ENCODE results near the gene HDAC1. TPM values are rescaled to one million over a fixed set of nuclear protein-coding genes. Genes with fewer than 3 reads are reported as not detected.
A peak's percentile ranks its signal among the peaks of the same experiment; 100 is the strongest.

HDAC1 gene
- total and polyA plus RNA-seq, 2 of the 13 experiments (the other 11 are each of a cell fraction or from before 2014, with no cell fraction given), result 93.5 to 189 TPM

DNA sequence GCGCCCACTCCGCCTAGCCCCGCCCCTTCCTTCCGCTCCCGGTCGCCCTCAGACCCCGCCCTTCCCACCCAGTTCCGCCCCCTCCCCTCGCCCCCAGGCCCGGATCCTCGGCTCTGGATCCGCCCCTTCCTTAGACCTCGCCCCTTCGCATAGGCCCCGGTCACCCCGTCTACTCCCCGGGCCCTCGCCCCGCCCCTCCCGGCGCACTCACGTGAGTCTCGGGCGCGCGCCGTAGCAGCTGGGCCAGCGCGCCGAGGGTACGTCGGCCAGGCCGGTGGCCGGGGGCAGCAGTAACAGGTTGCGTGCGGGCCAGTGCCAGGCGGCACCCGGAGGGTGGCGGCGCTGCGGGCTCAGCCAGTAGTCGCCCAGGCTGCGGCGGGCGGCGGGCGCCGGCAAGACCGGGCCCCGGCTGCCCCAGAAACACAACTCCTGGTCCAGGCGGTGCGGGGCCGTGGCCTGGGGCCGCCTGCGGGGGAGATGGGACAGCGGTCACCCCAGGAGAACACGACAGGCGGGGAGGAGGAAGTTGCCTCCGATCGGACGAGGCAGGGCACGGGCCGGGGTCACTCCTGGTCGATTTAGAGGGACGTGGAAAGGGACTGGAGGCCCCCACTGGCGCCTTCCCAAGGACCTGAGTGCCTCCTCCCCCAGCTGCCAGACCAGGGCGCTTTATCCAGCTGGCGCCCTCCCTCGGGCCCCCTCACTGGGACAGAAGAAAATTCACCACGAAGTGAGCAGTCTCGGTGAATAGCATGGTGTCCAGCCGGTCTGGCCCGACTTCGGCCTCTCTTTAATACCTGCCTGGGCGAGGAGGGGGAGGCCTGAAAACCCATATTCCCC, 59.7 kb downstream of the HDAC1 start (continued):
- TF ChIP-seq, protein P1, sequence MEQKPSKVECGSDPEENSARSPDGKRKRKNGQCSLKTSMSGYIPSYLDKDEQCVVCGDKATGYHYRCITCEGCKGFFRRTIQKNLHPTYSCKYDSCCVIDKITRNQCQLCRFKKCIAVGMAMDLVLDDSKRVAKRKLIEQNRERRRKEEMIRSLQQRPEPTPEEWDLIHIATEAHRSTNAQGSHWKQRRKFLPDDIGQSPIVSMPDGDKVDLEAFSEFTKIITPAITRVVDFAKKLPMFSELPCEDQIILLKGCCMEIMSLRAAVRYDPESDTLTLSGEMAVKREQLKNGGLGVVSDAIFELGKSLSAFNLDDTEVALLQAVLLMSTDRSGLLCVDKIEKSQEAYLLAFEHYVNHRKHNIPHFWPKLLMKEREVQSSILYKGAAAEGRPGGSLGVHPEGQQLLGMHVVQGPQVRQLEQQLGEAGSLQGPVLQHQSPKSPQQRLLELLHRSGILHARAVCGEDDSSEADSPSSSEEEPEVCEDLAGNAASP (CRISPR knock-in tag; IDR thresholded peaks at IDR 0.05; ENCODE audit: borderline replicate concordance), result 0 out of 2 replicates have a peak, but pooled peaks have one; percentile 14
- TF ChIP-seq, protein P2, sequence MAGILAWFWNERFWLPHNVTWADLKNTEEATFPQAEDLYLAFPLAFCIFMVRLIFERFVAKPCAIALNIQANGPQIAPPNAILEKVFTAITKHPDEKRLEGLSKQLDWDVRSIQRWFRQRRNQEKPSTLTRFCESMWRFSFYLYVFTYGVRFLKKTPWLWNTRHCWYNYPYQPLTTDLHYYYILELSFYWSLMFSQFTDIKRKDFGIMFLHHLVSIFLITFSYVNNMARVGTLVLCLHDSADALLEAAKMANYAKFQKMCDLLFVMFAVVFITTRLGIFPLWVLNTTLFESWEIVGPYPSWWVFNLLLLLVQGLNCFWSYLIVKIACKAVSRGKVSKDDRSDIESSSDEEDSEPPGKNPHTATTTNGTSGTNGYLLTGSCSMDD (CRISPR knock-in tag; IDR thresholded peaks at IDR 0.05), result no peak
- TF ChIP-seq ZNF605 (CRISPR knock-in tag; IDR thresholded peaks at IDR 0.05) (no peak), ZBTB8A (CRISPR knock-in tag; IDR thresholded peaks at IDR 0.05; ENCODE audit: borderline replicate concordance, low read depth) (no peak), ZSCAN31 (CRISPR knock-in tag; IDR thresholded peaks at IDR 0.05; ENCODE audit: low read depth) (no peak), ZNF629 (CRISPR knock-in tag; conservative IDR thresholded peaks at IDR 0.05) (no peak), PCBP1 (IDR thresholded peaks at IDR 0.05; ENCODE audit: borderline replicate concordance, low read depth, low read length) (0 out of 2 replicates have a peak, but pooled peaks have one; percentile 34), MLLT10 (CRISPR knock-in tag; IDR thresholded peaks at IDR 0.05) (no peak), CHCHD3 (CRISPR knock-in tag; IDR thresholded peaks at IDR 0.05) (no peak), ZNF598 (CRISPR knock-in tag; IDR thresholded peaks at IDR 0.05; ENCODE audit: borderline replicate concordance) (no peak), ZNF563 (CRISPR knock-in tag; IDR thresholded peaks at IDR 0.05) (peak; percentile 81), CC2D1A (CRISPR knock-in tag; IDR thresholded peaks at IDR 0.05) (no peak), TARDBP (CRISPR knock-in tag; IDR thresholded peaks at IDR 0.05) (0 out of 2 replicates have a peak, but pooled peaks have one; percentile 4), EP300 (IDR thresholded peaks at IDR 0.05; ENCODE audit: low read depth in 2 of 2, low read length in 2 of 2) (no peak), EP300 (CRISPR knock-in tag; IDR thresholded peaks at IDR 0.05; ENCODE audit: borderline replicate concordance) (no peak), ZNF776 (CRISPR knock-in tag; IDR thresholded peaks at IDR 0.05) (no peak; the same call in 1 of the 2 replicates)
- TF ChIP-seq, protein P3, sequence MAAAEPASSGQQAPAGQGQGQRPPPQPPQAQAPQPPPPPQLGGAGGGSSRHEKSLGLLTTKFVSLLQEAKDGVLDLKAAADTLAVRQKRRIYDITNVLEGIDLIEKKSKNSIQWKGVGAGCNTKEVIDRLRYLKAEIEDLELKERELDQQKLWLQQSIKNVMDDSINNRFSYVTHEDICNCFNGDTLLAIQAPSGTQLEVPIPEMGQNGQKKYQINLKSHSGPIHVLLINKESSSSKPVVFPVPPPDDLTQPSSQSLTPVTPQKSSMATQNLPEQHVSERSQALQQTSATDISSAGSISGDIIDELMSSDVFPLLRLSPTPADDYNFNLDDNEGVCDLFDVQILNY (CRISPR knock-in tag; conservative IDR thresholded peaks at IDR 0.05), result no peak; the same call in 1 of the 2 replicates
- TF ChIP-seq, protein P4, sequence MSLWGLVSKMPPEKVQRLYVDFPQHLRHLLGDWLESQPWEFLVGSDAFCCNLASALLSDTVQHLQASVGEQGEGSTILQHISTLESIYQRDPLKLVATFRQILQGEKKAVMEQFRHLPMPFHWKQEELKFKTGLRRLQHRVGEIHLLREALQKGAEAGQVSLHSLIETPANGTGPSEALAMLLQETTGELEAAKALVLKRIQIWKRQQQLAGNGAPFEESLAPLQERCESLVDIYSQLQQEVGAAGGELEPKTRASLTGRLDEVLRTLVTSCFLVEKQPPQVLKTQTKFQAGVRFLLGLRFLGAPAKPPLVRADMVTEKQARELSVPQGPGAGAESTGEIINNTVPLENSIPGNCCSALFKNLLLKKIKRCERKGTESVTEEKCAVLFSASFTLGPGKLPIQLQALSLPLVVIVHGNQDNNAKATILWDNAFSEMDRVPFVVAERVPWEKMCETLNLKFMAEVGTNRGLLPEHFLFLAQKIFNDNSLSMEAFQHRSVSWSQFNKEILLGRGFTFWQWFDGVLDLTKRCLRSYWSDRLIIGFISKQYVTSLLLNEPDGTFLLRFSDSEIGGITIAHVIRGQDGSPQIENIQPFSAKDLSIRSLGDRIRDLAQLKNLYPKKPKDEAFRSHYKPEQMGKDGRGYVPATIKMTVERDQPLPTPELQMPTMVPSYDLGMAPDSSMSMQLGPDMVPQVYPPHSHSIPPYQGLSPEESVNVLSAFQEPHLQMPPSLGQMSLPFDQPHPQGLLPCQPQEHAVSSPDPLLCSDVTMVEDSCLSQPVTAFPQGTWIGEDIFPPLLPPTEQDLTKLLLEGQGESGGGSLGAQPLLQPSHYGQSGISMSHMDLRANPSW (CRISPR knock-in tag; IDR thresholded peaks at IDR 0.05; ENCODE audit: borderline replicate concordance), result no peak; the same call in 1 of the 2 replicates
- TF ChIP-seq, protein P5, sequence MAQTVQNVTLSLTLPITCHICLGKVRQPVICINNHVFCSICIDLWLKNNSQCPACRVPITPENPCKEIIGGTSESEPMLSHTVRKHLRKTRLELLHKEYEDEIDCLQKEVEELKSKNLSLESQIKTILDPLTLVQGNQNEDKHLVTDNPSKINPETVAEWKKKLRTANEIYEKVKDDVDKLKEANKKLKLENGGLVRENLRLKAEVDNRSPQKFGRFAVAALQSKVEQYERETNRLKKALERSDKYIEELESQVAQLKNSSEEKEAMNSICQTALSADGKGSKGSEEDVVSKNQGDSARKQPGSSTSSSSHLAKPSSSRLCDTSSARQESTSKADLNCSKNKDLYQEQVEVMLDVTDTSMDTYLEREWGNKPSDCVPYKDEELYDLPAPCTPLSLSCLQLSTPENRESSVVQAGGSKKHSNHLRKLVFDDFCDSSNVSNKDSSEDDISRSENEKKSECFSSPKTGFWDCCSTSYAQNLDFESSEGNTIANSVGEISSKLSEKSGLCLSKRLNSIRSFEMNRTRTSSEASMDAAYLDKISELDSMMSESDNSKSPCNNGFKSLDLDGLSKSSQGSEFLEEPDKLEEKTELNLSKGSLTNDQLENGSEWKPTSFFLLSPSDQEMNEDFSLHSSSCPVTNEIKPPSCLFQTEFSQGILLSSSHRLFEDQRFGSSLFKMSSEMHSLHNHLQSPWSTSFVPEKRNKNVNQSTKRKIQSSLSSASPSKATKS (CRISPR knock-in tag; IDR thresholded peaks at IDR 0.05), result no peak

All from HepG2 (cell line).